AG04450 (cell line): Measurements from ENCODE around the gene TMEM221. TPM values are rescaled to one million over a fixed set of nuclear protein-coding genes. Genes with fewer than 3 reads are reported as not detected.

Experiments used
- CTCF ChIA-PET: fragments of 300-600, 350-600 bp; formaldehyde crosslinking; extraction: SDS; loops from one replicate; lab custom pipeline; 2022; ENCODE audit warnings: antibody characterized with exemption, inconsistent platforms; lab: Charles Lee
- POLR2A ChIA-PET: fragments of 350-600 bp; formaldehyde crosslinking; extraction: SDS; loops from one replicate; lab custom pipeline; 2021; ENCODE audit warnings: antibody characterized with exemption, inconsistent platforms; lab: Yijun Ruan, JAX
- DNase-seq: peaks from one replicate; pipeline ENCODE4 v3.0.0-alpha.2; 2011; ENCODE audit warnings: low read depth, low spot score
- H3K27ac ChIP-seq: one replicate; pipeline ENCODE4 v1.5.1; 2012; ENCODE audit warnings: low read depth, low read length, control low read depth
- H3K27me3 ChIP-seq: one replicate; pipeline ENCODE4 v1.6.0; 2012; ENCODE audit warnings: low read length; ENCODE audit not compliant: control insufficient read depth, insufficient read depth
- H3K4me3 ChIP-seq: 2 replicates; pipeline ENCODE4 v1.5.1; 2011; ENCODE audit warnings: mild to moderate bottlenecking, low read depth, low read length, control low read depth
- H3K9me3 ChIP-seq: 2 replicates; pipeline ENCODE4 v1.5.1; 2012; ENCODE audit warnings: low read length; ENCODE audit not compliant: control insufficient read depth, insufficient read depth
- CTCF ChIP-seq: IDR thresholded peaks from 2 replicates; pipeline ENCODE4 v1.5.1; 2011; ENCODE audit warnings: low read depth, low read length, control low read depth, inconsistent platforms
- polyA plus RNA-seq: library from polyadenylated mRNA; depleted of rRNA; stranded (reverse); fragments of >200 nt; gene quantifications from 2 replicates; pipeline ENCODE4 v1.2.3, GENCODE V29; 2011

The TMEM221 gene
- polyA plus RNA-seq, 1 experiment: 0.05 TPM

- Histone ChIP-seq H3K27me3 (no peaks in the 10 kb centered on the region), H3K9me3 (no peaks in the 10 kb centered on the region; the same call in 1 of the 2 replicates), H3K27ac (no peak overlapping the region), H3K4me3 (no peak overlapping the region)
- ChIA-PET CTCF (interaction anchor here (0.7 kb wide), 1 partner anchor 339 kb away, joined by 3 read pairs; no protein-coding TSS in a partner anchor), POLR2A (no interaction called here)
- TF ChIP-seq CTCF: no peak
- DNase-seq: no peak
Measured at GRCh38 chr19:17423429-17424208, 24.8 kb downstream of the TMEM221 start.

- ChIA-PET CTCF (interaction anchor here (0.5 kb wide), 1 partner anchor 31 kb away, joined by 3 read pairs; no protein-coding TSS in a partner anchor), POLR2A (no interaction called here)
- Histone ChIP-seq H3K27me3 (no peaks in the 10 kb centered on the region), H3K9me3 (no peaks in the 10 kb centered on the region; the same call in 1 of the 2 replicates), H3K4me3 (no peak overlapping the region), H3K27ac (no peak overlapping the region)
- TF ChIP-seq CTCF: no peak
- no peak for DNase-seq
Measured at GRCh38 chr19:17421942-17422341, 26.5 kb downstream of the TMEM221 start.

GRCh38 chr19:17420475-17420924 lies 28.0 kb downstream of the TMEM221 start:
- CTCF ChIA-PET: no interaction called here
- no peaks in the 10 kb centered on the region; the same call in 1 of the 2 replicates for H3K9me3 ChIP-seq
- peak overlapping the region; percentile 85 for H3K4me3 ChIP-seq
- TF ChIP-seq CTCF: 0 out of 2 replicates have a peak, but pooled peaks have one; percentile 10
- DNase-seq: no peak
- no peak overlapping the region for H3K27ac ChIP-seq
- H3K27me3 ChIP-seq: peaks cover 2% of the 10 kb centered on the region
- POLR2A ChIA-PET: no interaction called here

- CTCF ChIA-PET: interaction anchor here (0.6 to 1.1 kb wide), 5 partner anchors 21 to 440 kb away, joined by 3 to 7 read pairs (median 3); partner anchors contain the start of gene RPL18A
Measured at GRCh38 chr19:17419621-17420474, 28.6 kb downstream of the TMEM221 start, which contains the start of gene MVB12A. Gene MVB12A (plus strand): TSS chr19:17420047. CDS start chr19:17420136, 89 bp downstream.

More at GRCh38 chr19:17419621-17420474, 28.6 kb downstream of the TMEM221 start, which contains the start of gene MVB12A:
- Histone ChIP-seq H3K27ac (peak within 1 kb of the TSS; percentile 78), H3K27me3 (peaks cover 2% of the 10 kb centered on the region), H3K4me3 (peak within 1 kb of the TSS; percentile 85), H3K9me3 (no peaks in the 10 kb centered on the region; the same call in 1 of the 2 replicates)
- no peak for TF ChIP-seq CTCF
- POLR2A ChIA-PET: interaction anchor here (0.5 to 1.2 kb wide), 11 partner anchors 9 to 1773 kb away, joined by 3 to 9 read pairs (median 4); partner anchors contain the start of genes BST2 and DDA1
- peak; percentile 99 for DNase-seq
